HepG2 (cell line): ENCODE measurements around the gene ILKAP. TPM values are rescaled to one million over a fixed set of nuclear protein-coding genes. Genes with fewer than 3 reads are reported as not detected.

Experiments used
- ARNT ChIP-seq: fragments of 450-650 bp; IDR thresholded peaks from 2 replicates; pipeline ENCODE4 v1.6.1; 2017
- CBX5 ChIP-seq: sonication (generic); formaldehyde crosslinking; IDR thresholded peaks from 2 replicates; pipeline ENCODE4 v1.4.0; 2020; ENCODE audit warnings: missing genetic modification reagents, borderline replicate concordance
- FIP1L1 ChIP-seq: fragments of 200-400 bp; formaldehyde crosslinking; IDR thresholded peaks from 2 replicates; pipeline ENCODE4 v1.6.1; 2018; ENCODE audit warnings: low read depth, mild to moderate bottlenecking, low read length, moderate library complexity, borderline replicate concordance; ENCODE audit not compliant: insufficient read depth
- HCFC1 ChIP-seq: fragments of 150-350 bp; IDR thresholded peaks from 2 replicates; pipeline ENCODE4 v1.6.1; 2014; ENCODE audit warnings: low read depth, low read length
- SMARCC2 ChIP-seq: fragments of 450-650 bp; IDR thresholded peaks from 2 replicates; pipeline ENCODE4 v1.6.1; 2017; ENCODE audit warnings: antibody characterized with exemption, mild to moderate bottlenecking
- SP1 ChIP-seq, 2 experiments: fragments of 450-650 bp in 1 of 2; sonication (generic) in 1 of 2; formaldehyde crosslinking in 1 of 2; IDR thresholded peaks; 2 replicates each; pipeline versions ENCODE4 v1.4.0 to v1.6.1; 2016 to 2020; ENCODE audit warnings: missing genetic modification reagents in 1 of 2
- SUZ12 ChIP-seq: fragments of 150-350 bp; IDR thresholded peaks from 2 replicates; pipeline ENCODE4 v1.6.1; 2014; ENCODE audit warnings: low read depth, low read length
- XRCC5 ChIP-seq: fragments of 200-400 bp; formaldehyde crosslinking; optimal IDR thresholded peaks from 2 replicates; pipeline ENCODE3; 2017; ENCODE audit warnings: mild to moderate bottlenecking, low read length
- ZBTB20 ChIP-seq: sonication (generic); formaldehyde crosslinking; IDR thresholded peaks from 2 replicates; pipeline ENCODE4 v1.8.1; 2023; ENCODE audit warnings: missing genetic modification reagents, low read depth, mild to moderate bottlenecking, borderline replicate concordance
- ZFX ChIP-seq: sonication (generic); formaldehyde crosslinking; IDR thresholded peaks from 2 replicates; pipeline ENCODE4 v1.4.0; 2020; ENCODE audit warnings: mild to moderate bottlenecking, low read depth, missing genetic modification reagents, moderate library complexity
- ZMYM3 ChIP-seq: sonication (generic); formaldehyde crosslinking; IDR thresholded peaks from 2 replicates; pipeline ENCODE4 v1.5.1; 2020; ENCODE audit warnings: mild to moderate bottlenecking, missing genetic modification reagents
- ZNF143 ChIP-seq: sonication (generic); formaldehyde crosslinking; IDR thresholded peaks from 2 replicates; pipeline ENCODE4 v1.4.0; 2020; ENCODE audit warnings: missing genetic modification reagents
- ZNF17 ChIP-seq: sonication (generic); formaldehyde crosslinking; IDR thresholded peaks from 2 replicates; pipeline ENCODE4 v1.5.0; 2020; ENCODE audit warnings: mild to moderate bottlenecking, missing genetic modification reagents
- ZNF326 ChIP-seq: sonication (generic); formaldehyde crosslinking; IDR thresholded peaks from 2 replicates; pipeline ENCODE4 v1.4.0; 2020; ENCODE audit warnings: missing genetic modification reagents, borderline replicate concordance
- ZSCAN21 ChIP-seq: sonication (generic); formaldehyde crosslinking; IDR thresholded peaks from 2 replicates; pipeline ENCODE4 v1.8.0; 2022; ENCODE audit warnings: mild to moderate bottlenecking, missing genetic modification reagents, moderate library complexity, borderline replicate concordance
- polyA plus RNA-seq, 8 experiments: library from polyadenylated mRNA; depleted of rRNA in 3 of 8; stranded (reverse) in 7 of 8; unstranded in 1 of 8; fragments of >200 nt; fragmentation: Illumina TruSeq in 4 of 8; extraction: Trizol in 4 of 8; gene quantifications; 2 replicates each; pipeline versions ENCODE4 v1.2.1 to v1.2.3, GENCODE V29; 2011 to 2016; ENCODE audit warnings: low read depth in 4 of 8, missing spikeins in 1 of 8, mixed read lengths in 1 of 8; ENCODE audit not compliant: insufficient read depth in 1 of 8
- total RNA-seq, 5 experiments: library from RNA; depleted of rRNA; stranded (reverse); fragments of >200 nt; fragmentation: Illumina TruSeq; extraction: Trizol; gene quantifications; 2 replicates each; pipeline ENCODE4 v1.2.3, GENCODE V29; 2016; ENCODE audit warnings: low read depth in 1 of 5
- TF ChIP-seq, protein P1 (sequence below): sonication (generic); formaldehyde crosslinking; IDR thresholded peaks from 2 replicates; pipeline ENCODE4 v1.4.0; 2020; ENCODE audit warnings: missing genetic modification reagents
- TF ChIP-seq, protein P2 (sequence below): IDR thresholded peaks from 2 replicates; pipeline ENCODE4 v1.4.0; 2020; ENCODE audit warnings: mild to moderate bottlenecking, missing genetic modification reagents
- TF ChIP-seq, protein P3 (sequence below): sonication (generic); formaldehyde crosslinking; IDR thresholded peaks from 2 replicates; pipeline ENCODE4 v1.5.1; 2020; ENCODE audit warnings: mild to moderate bottlenecking, missing genetic modification reagents, moderate library complexity

Gene ILKAP
- total and polyA plus RNA-seq, 2 of the 13 experiments (the other 11 are each of a cell fraction or from before 2014, with no cell fraction given): 29.6 to 33.1 TPM

DNA sequence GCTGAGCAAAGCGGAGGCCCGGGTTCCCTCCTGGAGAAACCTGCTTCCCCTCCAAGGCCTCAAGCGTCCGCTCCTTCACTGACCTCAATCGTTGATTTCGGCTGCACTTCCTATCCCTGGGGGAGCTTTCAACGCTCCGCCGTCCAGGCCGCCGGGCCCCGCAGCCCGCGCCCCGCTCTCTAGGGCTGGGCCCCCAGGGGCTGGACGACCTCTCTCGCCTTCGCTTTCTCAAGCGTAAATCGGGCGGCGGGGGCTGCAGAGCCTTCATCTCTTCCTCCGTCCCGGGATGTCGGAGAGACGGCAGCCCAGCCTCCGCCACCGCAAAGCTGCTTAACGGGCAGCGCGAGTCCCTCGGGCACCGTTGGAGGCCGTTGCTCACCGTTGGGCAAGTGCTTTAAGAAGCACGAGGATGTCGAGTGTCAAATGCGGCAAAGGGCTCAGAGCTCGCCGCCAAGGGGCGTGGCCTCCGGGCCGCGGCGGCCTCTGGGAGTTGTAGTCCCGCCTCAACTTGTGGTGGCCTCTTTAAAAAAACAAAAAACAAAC is 27.8 kb upstream of the ILKAP start (continued):
- TF ChIP-seq, protein P1, sequence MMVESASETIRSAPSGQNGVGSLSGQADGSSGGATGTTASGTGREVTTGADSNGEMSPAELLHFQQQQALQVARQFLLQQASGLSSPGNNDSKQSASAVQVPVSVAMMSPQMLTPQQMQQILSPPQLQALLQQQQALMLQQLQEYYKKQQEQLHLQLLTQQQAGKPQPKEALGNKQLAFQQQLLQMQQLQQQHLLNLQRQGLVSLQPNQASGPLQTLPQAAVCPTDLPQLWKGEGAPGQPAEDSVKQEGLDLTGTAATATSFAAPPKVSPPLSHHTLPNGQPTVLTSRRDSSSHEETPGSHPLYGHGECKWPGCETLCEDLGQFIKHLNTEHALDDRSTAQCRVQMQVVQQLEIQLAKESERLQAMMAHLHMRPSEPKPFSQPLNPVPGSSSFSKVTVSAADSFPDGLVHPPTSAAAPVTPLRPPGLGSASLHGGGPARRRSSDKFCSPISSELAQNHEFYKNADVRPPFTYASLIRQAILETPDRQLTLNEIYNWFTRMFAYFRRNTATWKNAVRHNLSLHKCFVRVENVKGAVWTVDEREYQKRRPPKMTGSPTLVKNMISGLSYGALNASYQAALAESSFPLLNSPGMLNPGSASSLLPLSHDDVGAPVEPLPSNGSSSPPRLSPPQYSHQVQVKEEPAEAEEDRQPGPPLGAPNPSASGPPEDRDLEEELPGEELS (CRISPR knock-in tag): no peak
- TF ChIP-seq ZNF143 (CRISPR knock-in tag): peak; percentile 73
- no peak for TF ChIP-seq ZNF326 (CRISPR knock-in tag)
- no peak for TF ChIP-seq SP1 (IDR thresholded peaks at IDR 0.05)
- peak; percentile 46; the same call in 1 of the 2 replicates for TF ChIP-seq SP1 (CRISPR knock-in tag; IDR thresholded peaks at IDR 0.05)
- TF ChIP-seq SMARCC2: no peak
- TF ChIP-seq ZFX: no peak
- TF ChIP-seq XRCC5: no peak
- TF ChIP-seq ZBTB20 (CRISPR knock-in tag): no peak
- no peak for TF ChIP-seq CBX5 (CRISPR knock-in tag)
- no peak for TF ChIP-seq ARNT
- TF ChIP-seq HCFC1: peak; percentile 37; the same call in 1 of the 2 replicates
- no peak for TF ChIP-seq ZMYM3
- TF ChIP-seq ZNF17: no peak
- TF ChIP-seq, protein P2, sequence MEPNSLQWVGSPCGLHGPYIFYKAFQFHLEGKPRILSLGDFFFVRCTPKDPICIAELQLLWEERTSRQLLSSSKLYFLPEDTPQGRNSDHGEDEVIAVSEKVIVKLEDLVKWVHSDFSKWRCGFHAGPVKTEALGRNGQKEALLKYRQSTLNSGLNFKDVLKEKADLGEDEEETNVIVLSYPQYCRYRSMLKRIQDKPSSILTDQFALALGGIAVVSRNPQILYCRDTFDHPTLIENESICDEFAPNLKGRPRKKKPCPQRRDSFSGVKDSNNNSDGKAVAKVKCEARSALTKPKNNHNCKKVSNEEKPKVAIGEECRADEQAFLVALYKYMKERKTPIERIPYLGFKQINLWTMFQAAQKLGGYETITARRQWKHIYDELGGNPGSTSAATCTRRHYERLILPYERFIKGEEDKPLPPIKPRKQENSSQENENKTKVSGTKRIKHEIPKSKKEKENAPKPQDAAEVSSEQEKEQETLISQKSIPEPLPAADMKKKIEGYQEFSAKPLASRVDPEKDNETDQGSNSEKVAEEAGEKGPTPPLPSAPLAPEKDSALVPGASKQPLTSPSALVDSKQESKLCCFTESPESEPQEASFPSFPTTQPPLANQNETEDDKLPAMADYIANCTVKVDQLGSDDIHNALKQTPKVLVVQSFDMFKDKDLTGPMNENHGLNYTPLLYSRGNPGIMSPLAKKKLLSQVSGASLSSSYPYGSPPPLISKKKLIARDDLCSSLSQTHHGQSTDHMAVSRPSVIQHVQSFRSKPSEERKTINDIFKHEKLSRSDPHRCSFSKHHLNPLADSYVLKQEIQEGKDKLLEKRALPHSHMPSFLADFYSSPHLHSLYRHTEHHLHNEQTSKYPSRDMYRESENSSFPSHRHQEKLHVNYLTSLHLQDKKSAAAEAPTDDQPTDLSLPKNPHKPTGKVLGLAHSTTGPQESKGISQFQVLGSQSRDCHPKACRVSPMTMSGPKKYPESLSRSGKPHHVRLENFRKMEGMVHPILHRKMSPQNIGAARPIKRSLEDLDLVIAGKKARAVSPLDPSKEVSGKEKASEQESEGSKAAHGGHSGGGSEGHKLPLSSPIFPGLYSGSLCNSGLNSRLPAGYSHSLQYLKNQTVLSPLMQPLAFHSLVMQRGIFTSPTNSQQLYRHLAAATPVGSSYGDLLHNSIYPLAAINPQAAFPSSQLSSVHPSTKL: no peak
- no peak for TF ChIP-seq FIP1L1
- TF ChIP-seq SUZ12: peak; percentile 20; the same call in 1 of the 2 replicates
- TF ChIP-seq, protein P3, sequence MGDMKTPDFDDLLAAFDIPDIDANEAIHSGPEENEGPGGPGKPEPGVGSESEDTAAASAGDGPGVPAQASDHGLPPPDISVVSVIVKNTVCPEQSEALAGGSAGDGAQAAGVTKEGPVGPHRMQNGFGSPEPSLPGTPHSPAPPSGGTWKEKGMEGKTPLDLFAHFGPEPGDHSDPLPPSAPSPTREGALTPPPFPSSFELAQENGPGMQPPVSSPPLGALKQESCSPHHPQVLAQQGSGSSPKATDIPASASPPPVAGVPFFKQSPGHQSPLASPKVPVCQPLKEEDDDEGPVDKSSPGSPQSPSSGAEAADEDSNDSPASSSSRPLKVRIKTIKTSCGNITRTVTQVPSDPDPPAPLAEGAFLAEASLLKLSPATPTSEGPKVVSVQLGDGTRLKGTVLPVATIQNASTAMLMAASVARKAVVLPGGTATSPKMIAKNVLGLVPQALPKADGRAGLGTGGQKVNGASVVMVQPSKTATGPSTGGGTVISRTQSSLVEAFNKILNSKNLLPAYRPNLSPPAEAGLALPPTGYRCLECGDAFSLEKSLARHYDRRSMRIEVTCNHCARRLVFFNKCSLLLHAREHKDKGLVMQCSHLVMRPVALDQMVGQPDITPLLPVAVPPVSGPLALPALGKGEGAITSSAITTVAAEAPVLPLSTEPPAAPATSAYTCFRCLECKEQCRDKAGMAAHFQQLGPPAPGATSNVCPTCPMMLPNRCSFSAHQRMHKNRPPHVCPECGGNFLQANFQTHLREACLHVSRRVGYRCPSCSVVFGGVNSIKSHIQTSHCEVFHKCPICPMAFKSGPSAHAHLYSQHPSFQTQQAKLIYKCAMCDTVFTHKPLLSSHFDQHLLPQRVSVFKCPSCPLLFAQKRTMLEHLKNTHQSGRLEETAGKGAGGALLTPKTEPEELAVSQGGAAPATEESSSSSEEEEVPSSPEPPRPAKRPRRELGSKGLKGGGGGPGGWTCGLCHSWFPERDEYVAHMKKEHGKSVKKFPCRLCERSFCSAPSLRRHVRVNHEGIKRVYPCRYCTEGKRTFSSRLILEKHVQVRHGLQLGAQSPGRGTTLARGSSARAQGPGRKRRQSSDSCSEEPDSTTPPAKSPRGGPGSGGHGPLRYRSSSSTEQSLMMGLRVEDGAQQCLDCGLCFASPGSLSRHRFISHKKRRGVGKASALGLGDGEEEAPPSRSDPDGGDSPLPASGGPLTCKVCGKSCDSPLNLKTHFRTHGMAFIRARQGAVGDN (CRISPR knock-in tag): 0 out of 2 replicates have a peak, but pooled peaks have one; percentile 10
- TF ChIP-seq ZSCAN21 (CRISPR knock-in tag): no peak
